Astrocyte (in vitro differentiated cells and primary cell): ENCODE results near the gene TNFAIP8L3. TPM values are rescaled to one million over a fixed set of nuclear protein-coding genes. Genes with fewer than 3 reads are reported as not detected.

Experiments used
- DNase-seq: peaks from one replicate; pipeline ENCODE4 v3.0.0-alpha.2; 2010; ENCODE audit warnings: low read depth
- FAIRE-seq: peaks from 2 replicates; lab custom pipeline; 2011; peaks lifted over from hg19 to GRCh38; lab: Jason Lieb, UNC
- H2AFZ ChIP-seq: 2 replicates; pipeline ENCODE4 v1.6.0; 2012; ENCODE audit warnings: low read depth, low read length, inconsistent platforms
- H3K27ac ChIP-seq: 2 replicates; pipeline ENCODE4 v1.5.1; 2011; ENCODE audit warnings: low read depth, low read length, inconsistent platforms
- H3K27me3 ChIP-seq: 2 replicates; pipeline ENCODE4 v1.6.0; 2011; ENCODE audit warnings: low read length, inconsistent platforms; ENCODE audit not compliant: insufficient read depth
- H3K36me3 ChIP-seq: 2 replicates; pipeline ENCODE4 v1.5.1; 2011; ENCODE audit warnings: low read length, inconsistent platforms; ENCODE audit not compliant: insufficient read depth
- H3K4me1 ChIP-seq: 2 replicates; pipeline ENCODE4 v1.5.1; 2011; ENCODE audit warnings: low read length, inconsistent platforms; ENCODE audit not compliant: insufficient read depth
- H3K4me2 ChIP-seq: 2 replicates; pipeline ENCODE4 v1.6.0; 2012; ENCODE audit warnings: low read length, inconsistent platforms
- H3K4me3 ChIP-seq: 2 replicates; pipeline ENCODE4 v1.5.1; 2011; ENCODE audit warnings: low read depth, mild to moderate bottlenecking, low read length, inconsistent platforms; ENCODE audit not compliant: insufficient read depth
- H3K79me2 ChIP-seq: 2 replicates; pipeline ENCODE4 v1.6.0; 2012; ENCODE audit warnings: mild to moderate bottlenecking, low read length, inconsistent platforms; ENCODE audit not compliant: insufficient read depth
- H3K9ac ChIP-seq: 2 replicates; pipeline ENCODE4 v1.6.0; 2012; ENCODE audit warnings: mild to moderate bottlenecking, low read length, inconsistent platforms
- H3K9me3 ChIP-seq: 2 replicates; pipeline ENCODE4 v1.5.1; 2012; ENCODE audit warnings: low read depth, mild to moderate bottlenecking, low read length, inconsistent platforms; ENCODE audit not compliant: insufficient read depth
- H4K20me1 ChIP-seq: 2 replicates; pipeline ENCODE4 v1.6.0; 2012; ENCODE audit warnings: low read length, inconsistent platforms; ENCODE audit not compliant: insufficient read depth
- H3K27ac Mint-ChIP-seq: one replicate; pipeline ENCODE4 v1.8.0; 2021; ENCODE audit warnings: mild to moderate bottlenecking, mixed read lengths; ENCODE audit not compliant: unreplicated experiment
- H3K27me3 Mint-ChIP-seq: one replicate; pipeline ENCODE4 v1.8.0; 2021; ENCODE audit warnings: low read depth, mixed read lengths; ENCODE audit not compliant: unreplicated experiment
- H3K36me3 Mint-ChIP-seq: one replicate; pipeline ENCODE4 v1.8.0; 2021; ENCODE audit warnings: low read depth, mixed read lengths; ENCODE audit not compliant: unreplicated experiment
- H3K4me1 Mint-ChIP-seq: one replicate; pipeline ENCODE4 v1.8.0; 2021; ENCODE audit warnings: low read depth, mixed read lengths; ENCODE audit not compliant: unreplicated experiment
- H3K4me3 Mint-ChIP-seq: one replicate; pipeline ENCODE4 v1.8.0; 2021; ENCODE audit warnings: mild to moderate bottlenecking, moderate library complexity, mixed read lengths; ENCODE audit not compliant: unreplicated experiment
- H3K9me3 Mint-ChIP-seq: one replicate; pipeline ENCODE4 v1.8.0; 2021; ENCODE audit warnings: mild to moderate bottlenecking, mixed read lengths; ENCODE audit not compliant: unreplicated experiment
- CTCF ChIP-seq: IDR thresholded peaks from 2 replicates; pipeline ENCODE4 v1.5.1; 2011; ENCODE audit warnings: low read depth, mild to moderate bottlenecking, inconsistent platforms, low read length, moderate library complexity; ENCODE audit not compliant: insufficient read depth
- EZH2 ChIP-seq: IDR thresholded peaks from 2 replicates; pipeline ENCODE4 v1.6.1; 2012; ENCODE audit warnings: mild to moderate bottlenecking, low read length, inconsistent platforms; ENCODE audit not compliant: insufficient read depth
- total RNA-seq: library from RNA; stranded (reverse); gene quantifications from 2 replicates; pipeline ENCODE4 v1.2.1, GENCODE V29; 2021

Gene TNFAIP8L3
- total RNA-seq, 1 donor from 2014 or later: 1.1 TPM

GRCh38 chr15:51107612-51108011 lies 12.9 kb upstream of the TNFAIP8L3 start:
- no peak overlapping the region for H3K27ac ChIP-seq
- Mint-ChIP-seq H3K27ac (no peak overlapping the region), H3K36me3 (peaks cover 5% of the 10 kb centered on the region), H3K27me3 (peaks cover 27% of the 10 kb centered on the region), H3K4me1 (peaks cover 23% of the 10 kb centered on the region), H3K9me3 (peaks cover 12% of the 10 kb centered on the region), H3K4me3 (no peak overlapping the region)
- H3K4me2 ChIP-seq: no peak overlapping the region
- no peak overlapping the region for H3K4me3 ChIP-seq
- H3K27me3 ChIP-seq: no peaks in the 10 kb centered on the region
- TF ChIP-seq CTCF (no peak), EZH2 (no peak)
- H3K79me2 ChIP-seq: no peaks in the 10 kb centered on the region
- DNase-seq: no peak
- peaks cover 31% of the 10 kb centered on the region for H3K4me1 ChIP-seq
- H2AFZ ChIP-seq: no peak overlapping the region
- H3K36me3 ChIP-seq: no peaks in the 10 kb centered on the region
- no peak overlapping the region for H3K9ac ChIP-seq
- no peak for FAIRE-seq
- H3K9me3 ChIP-seq: no peaks in the 10 kb centered on the region
- no peaks in the 10 kb centered on the region for H4K20me1 ChIP-seq

- no peak for FAIRE-seq
- Mint-ChIP-seq H3K4me3 (no peak overlapping the region), H3K4me1 (peaks cover 23% of the 10 kb centered on the region), H3K36me3 (peaks cover 5% of the 10 kb centered on the region), H3K27ac (no peak overlapping the region), H3K9me3 (peaks cover 13% of the 10 kb centered on the region), H3K27me3 (peaks cover 28% of the 10 kb centered on the region)
- Histone ChIP-seq H3K4me3 (no peak overlapping the region), H3K36me3 (no peaks in the 10 kb centered on the region), H3K4me1 (peaks cover 31% of the 10 kb centered on the region), H3K4me2 (no peak overlapping the region), H4K20me1 (no peaks in the 10 kb centered on the region), H3K79me2 (no peaks in the 10 kb centered on the region), H3K9me3 (no peaks in the 10 kb centered on the region), H3K27me3 (no peaks in the 10 kb centered on the region), H3K27ac (no peak overlapping the region), H3K9ac (no peak overlapping the region), H2AFZ (no peak overlapping the region)
- DNase-seq: no peak
- TF ChIP-seq CTCF: no peak
These were observed 11.8 kb upstream of the TNFAIP8L3 start for GRCh38 chr15:51106481-51106880.

- no peaks in the 10 kb centered on the region for H3K79me2 ChIP-seq
- H4K20me1 ChIP-seq: no peaks in the 10 kb centered on the region
- peaks cover 31% of the 10 kb centered on the region for H3K4me1 ChIP-seq
- no peak overlapping the region for H3K4me2 ChIP-seq
- DNase-seq (no peak), FAIRE-seq (no peak)
- H3K27ac ChIP-seq: no peak overlapping the region
- Mint-ChIP-seq H3K9me3 (peaks cover 13% of the 10 kb centered on the region), H3K27ac (no peak overlapping the region), H3K36me3 (peaks cover 8% of the 10 kb centered on the region), H3K27me3 (peaks cover 31% of the 10 kb centered on the region), H3K4me1 (peaks cover 23% of the 10 kb centered on the region), H3K4me3 (no peak overlapping the region)
- H3K9me3 ChIP-seq: no peaks in the 10 kb centered on the region
- H3K36me3 ChIP-seq: no peaks in the 10 kb centered on the region
- no peak overlapping the region for H3K4me3 ChIP-seq
- TF ChIP-seq EZH2 (no peak), CTCF (no peak)
- H3K27me3 ChIP-seq: no peaks in the 10 kb centered on the region
- H2AFZ ChIP-seq: no peak overlapping the region
- H3K9ac ChIP-seq: no peak overlapping the region
These were observed 10.8 kb upstream of the TNFAIP8L3 start for GRCh38 chr15:51105430-51106016.
